Caco-2 (cell line): Measurements from ENCODE around the gene TF. TPM values are rescaled to one million over a fixed set of nuclear protein-coding genes. Genes with fewer than 3 reads are reported as not detected.

Experiments used
- BruUV-seq: library from RNA; stranded (reverse); fragments of 400-500 nt; replicated peaks from 2 replicates; lab custom pipeline; 2021; lab: Mats Ljungman, UMichigan
- CTCF ChIA-PET: fragments of 300-600 bp; sonication (Branson Sonifier 250); formaldehyde crosslinking; loops from one replicate; lab custom pipeline; 2022; ENCODE audit warnings: antibody characterized with exemption; lab: Charles Lee
- POLR2A ChIA-PET: fragments of 300-600 bp; sonication (Branson Sonifier 250); formaldehyde crosslinking; loops from one replicate; lab custom pipeline; 2022; ENCODE audit warnings: antibody characterized with exemption; lab: Charles Lee
- DNase-seq, 2 experiments: peaks; one replicate each; pipeline versions ENCODE4 v3.0.0 to v3.0.0-alpha.2; 2020 to 2022
- H3K27me3 ChIP-seq: replicated peaks from 2 replicates; pipeline ENCODE4 v1.6.0; 2011; ENCODE audit warnings: low read length; ENCODE audit not compliant: control insufficient read depth, insufficient read depth
- H3K36me3 ChIP-seq: 2 replicates; pipeline ENCODE4 v1.5.1; 2011; ENCODE audit warnings: low read length; ENCODE audit not compliant: control insufficient read depth, insufficient read depth
- H3K4me1 ChIP-seq: fragments of 250-450 bp; sonication (Bioruptor Pico); 2 replicates; pipeline ENCODE4 v1.5.1; 2020; ENCODE audit warnings: mild to moderate bottlenecking
- H3K4me3 ChIP-seq: 2 replicates; pipeline ENCODE4 v1.5.1; 2011; ENCODE audit warnings: low read depth, mild to moderate bottlenecking, control low read depth, low read length
- H3K9me3 ChIP-seq: fragments of 250-450 bp; sonication (Bioruptor Pico); 2 replicates; pipeline ENCODE4 v1.5.1; 2020; ENCODE audit warnings: mild to moderate bottlenecking, moderate library complexity
- H3K27ac Mint-ChIP-seq: one replicate; pipeline ENCODE4 v1.8.0; 2022; ENCODE audit warnings: mixed read lengths; ENCODE audit not compliant: unreplicated experiment
- H3K27me3 Mint-ChIP-seq: one replicate; pipeline ENCODE4 v1.8.0; 2022; ENCODE audit warnings: mixed read lengths; ENCODE audit not compliant: insufficient read depth, unreplicated experiment
- H3K36me3 Mint-ChIP-seq: one replicate; pipeline ENCODE4 v1.8.0; 2022; ENCODE audit warnings: mild to moderate bottlenecking, mixed read lengths; ENCODE audit not compliant: insufficient read depth, unreplicated experiment
- H3K4me1 Mint-ChIP-seq: one replicate; pipeline ENCODE4 v1.8.0; 2022; ENCODE audit warnings: low read depth, mixed read lengths; ENCODE audit not compliant: unreplicated experiment
- H3K4me3 Mint-ChIP-seq: one replicate; pipeline ENCODE4 v1.8.0; 2022; ENCODE audit warnings: mild to moderate bottlenecking, moderate library complexity, mixed read lengths; ENCODE audit not compliant: unreplicated experiment
- H3K9me3 Mint-ChIP-seq: one replicate; pipeline ENCODE4 v1.8.0; 2022; ENCODE audit warnings: mixed read lengths; ENCODE audit not compliant: unreplicated experiment
- intact Hi-C: fragments of 100-400 bp; cut with micrococcal nuclease; formaldehyde crosslinking; loops from one replicate; pipeline ENCODE4 v1.10.0; 2022; ENCODE audit not compliant: unreplicated experiment
- total RNA-seq: library from RNA; stranded (reverse); gene quantifications from 2 replicates; pipeline ENCODE4 v1.2.3, GENCODE V29; 2022
- TF ChIP-seq, protein P1 (sequence below), 2 experiments: fragments of 200-600 bp in 1 of 2; IDR thresholded peaks; 1 replicate in 1 of 2; 2 replicates in 1 of 2; pipeline versions ENCODE4 v1.5.1 to v1.8.0; 2011 to 2022; ENCODE audit warnings: antibody characterized with exemption in 1 of 2, control low read depth in 1 of 2, inconsistent platforms in 1 of 2, low read depth in 1 of 2, low read length in 1 of 2, mild to moderate bottlenecking in 1 of 2, moderate library complexity in 1 of 2; ENCODE audit not compliant: insufficient read depth in 1 of 2, severe bottlenecking in 1 of 2, unreplicated experiment in 1 of 2

TF gene
- total RNA-seq, 1 experiment from 2014 or later: 23.4 TPM

DNA sequence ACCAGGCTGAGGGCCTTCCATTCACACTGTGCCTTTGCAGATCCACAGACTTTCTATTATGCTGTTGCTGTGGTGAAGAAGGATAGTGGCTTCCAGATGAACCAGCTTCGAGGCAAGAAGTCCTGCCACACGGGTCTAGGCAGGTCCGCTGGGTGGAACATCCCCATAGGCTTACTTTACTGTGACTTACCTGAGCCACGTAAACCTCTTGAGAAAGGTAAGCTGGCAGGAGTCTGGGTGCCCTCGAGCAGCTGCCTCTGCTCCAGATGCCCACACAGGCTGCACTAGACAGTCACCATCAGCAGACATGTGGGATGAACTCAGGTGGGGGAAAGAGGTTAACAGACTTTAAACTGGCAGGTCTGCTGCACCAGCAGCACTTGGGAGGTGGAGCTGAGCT lies 8.3 kb downstream of the TF start:
- H3K27ac Mint-ChIP-seq: no peak overlapping the region
- DNase-seq: no peak
- TF ChIP-seq, protein P1, sequence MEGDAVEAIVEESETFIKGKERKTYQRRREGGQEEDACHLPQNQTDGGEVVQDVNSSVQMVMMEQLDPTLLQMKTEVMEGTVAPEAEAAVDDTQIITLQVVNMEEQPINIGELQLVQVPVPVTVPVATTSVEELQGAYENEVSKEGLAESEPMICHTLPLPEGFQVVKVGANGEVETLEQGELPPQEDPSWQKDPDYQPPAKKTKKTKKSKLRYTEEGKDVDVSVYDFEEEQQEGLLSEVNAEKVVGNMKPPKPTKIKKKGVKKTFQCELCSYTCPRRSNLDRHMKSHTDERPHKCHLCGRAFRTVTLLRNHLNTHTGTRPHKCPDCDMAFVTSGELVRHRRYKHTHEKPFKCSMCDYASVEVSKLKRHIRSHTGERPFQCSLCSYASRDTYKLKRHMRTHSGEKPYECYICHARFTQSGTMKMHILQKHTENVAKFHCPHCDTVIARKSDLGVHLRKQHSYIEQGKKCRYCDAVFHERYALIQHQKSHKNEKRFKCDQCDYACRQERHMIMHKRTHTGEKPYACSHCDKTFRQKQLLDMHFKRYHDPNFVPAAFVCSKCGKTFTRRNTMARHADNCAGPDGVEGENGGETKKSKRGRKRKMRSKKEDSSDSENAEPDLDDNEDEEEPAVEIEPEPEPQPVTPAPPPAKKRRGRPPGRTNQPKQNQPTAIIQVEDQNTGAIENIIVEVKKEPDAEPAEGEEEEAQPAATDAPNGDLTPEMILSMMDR (IDR thresholded peaks at IDR 0.05; ENCODE audit: insufficient read depth in 1 of 2, low read depth in 1 of 2, low read length in 1 of 2, severe bottlenecking in 1 of 2, unreplicated experiment in 1 of 2): no peak
- Histone ChIP-seq H3K4me1 (no peaks in the 10 kb centered on the region), H3K27me3 (no peaks in the 10 kb centered on the region), H3K36me3 (no peaks in the 10 kb centered on the region), H3K4me3 (no peak overlapping the region), H3K9me3 (no peaks in the 10 kb centered on the region)
- intact Hi-C loops: no loop called here
- no peaks in the 10 kb centered on the region for H3K9me3 Mint-ChIP-seq
- H3K4me3 Mint-ChIP-seq: no peak overlapping the region
- H3K4me1 Mint-ChIP-seq: no peaks in the 10 kb centered on the region
- no TSS peak for BruUV-seq
- CTCF ChIA-PET: no interaction called here
- H3K36me3 Mint-ChIP-seq: no peaks in the 10 kb centered on the region
- H3K27me3 Mint-ChIP-seq: no peaks in the 10 kb centered on the region
- POLR2A ChIA-PET: no interaction called here

DNA sequence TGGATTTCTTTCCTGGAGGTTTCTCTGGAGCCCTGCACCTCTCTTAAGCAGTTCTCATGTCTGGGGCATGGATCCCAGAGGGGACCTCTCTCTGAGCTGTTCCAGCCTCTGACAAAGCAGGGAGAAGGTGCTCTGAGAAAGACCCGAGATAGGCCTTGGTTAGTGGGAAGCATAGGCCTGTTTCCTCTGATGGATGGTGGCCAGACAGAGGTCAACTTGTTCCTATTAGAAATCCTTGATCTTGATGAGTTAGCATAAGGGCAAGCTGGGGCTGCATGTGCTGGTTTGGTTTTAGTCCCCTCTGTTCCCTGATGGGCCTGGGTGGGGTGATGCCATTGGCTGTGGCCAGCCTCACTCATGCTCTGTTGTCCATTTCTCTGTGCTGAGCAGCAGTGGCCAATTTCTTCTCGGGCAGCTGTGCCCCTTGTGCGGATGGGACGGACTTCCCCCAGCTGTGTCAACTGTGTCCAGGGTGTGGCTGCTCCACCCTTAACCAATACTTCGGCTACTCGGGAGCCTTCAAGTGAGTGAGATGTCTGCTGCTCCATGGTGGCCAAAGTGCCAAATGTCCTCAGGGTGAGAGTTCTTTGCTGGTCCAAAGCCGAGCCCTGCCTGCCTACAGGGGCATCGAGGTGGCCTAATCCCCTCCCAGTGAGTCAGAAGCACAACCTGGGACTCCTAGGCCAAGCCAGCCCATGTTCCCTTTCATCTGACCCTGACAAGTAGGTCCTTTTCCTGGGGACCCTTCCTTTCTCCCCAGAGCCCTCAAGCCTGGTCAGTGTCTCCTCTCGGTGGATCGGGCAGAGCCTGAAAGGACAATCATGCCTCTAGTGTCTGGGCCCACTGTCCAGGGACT lies 9.0 kb downstream of the TF start:
- H3K4me3 Mint-ChIP-seq: no peak overlapping the region
- H3K36me3 Mint-ChIP-seq: no peaks in the 10 kb centered on the region
- Histone ChIP-seq H3K4me1 (no peaks in the 10 kb centered on the region), H3K4me3 (no peak overlapping the region), H3K9me3 (0 out of 2 replicates have a peak, but pooled peaks cover under 1% of the 10 kb centered on the region), H3K36me3 (no peaks in the 10 kb centered on the region), H3K27me3 (no peaks in the 10 kb centered on the region)
- ChIA-PET CTCF (no interaction called here), POLR2A (no interaction called here)
- no TSS peak for BruUV-seq
- no peak overlapping the region for H3K27ac Mint-ChIP-seq
- TF ChIP-seq, protein P1 (IDR thresholded peaks at IDR 0.05; ENCODE audit: insufficient read depth in 1 of 2, low read depth in 1 of 2, low read length in 1 of 2, severe bottlenecking in 1 of 2, unreplicated experiment in 1 of 2): no peak
- H3K9me3 Mint-ChIP-seq: no peaks in the 10 kb centered on the region
- no peaks in the 10 kb centered on the region for H3K4me1 Mint-ChIP-seq
- intact Hi-C loops: no loop called here
- no peaks in the 10 kb centered on the region for H3K27me3 Mint-ChIP-seq
- DNase-seq: no peak

DNA sequence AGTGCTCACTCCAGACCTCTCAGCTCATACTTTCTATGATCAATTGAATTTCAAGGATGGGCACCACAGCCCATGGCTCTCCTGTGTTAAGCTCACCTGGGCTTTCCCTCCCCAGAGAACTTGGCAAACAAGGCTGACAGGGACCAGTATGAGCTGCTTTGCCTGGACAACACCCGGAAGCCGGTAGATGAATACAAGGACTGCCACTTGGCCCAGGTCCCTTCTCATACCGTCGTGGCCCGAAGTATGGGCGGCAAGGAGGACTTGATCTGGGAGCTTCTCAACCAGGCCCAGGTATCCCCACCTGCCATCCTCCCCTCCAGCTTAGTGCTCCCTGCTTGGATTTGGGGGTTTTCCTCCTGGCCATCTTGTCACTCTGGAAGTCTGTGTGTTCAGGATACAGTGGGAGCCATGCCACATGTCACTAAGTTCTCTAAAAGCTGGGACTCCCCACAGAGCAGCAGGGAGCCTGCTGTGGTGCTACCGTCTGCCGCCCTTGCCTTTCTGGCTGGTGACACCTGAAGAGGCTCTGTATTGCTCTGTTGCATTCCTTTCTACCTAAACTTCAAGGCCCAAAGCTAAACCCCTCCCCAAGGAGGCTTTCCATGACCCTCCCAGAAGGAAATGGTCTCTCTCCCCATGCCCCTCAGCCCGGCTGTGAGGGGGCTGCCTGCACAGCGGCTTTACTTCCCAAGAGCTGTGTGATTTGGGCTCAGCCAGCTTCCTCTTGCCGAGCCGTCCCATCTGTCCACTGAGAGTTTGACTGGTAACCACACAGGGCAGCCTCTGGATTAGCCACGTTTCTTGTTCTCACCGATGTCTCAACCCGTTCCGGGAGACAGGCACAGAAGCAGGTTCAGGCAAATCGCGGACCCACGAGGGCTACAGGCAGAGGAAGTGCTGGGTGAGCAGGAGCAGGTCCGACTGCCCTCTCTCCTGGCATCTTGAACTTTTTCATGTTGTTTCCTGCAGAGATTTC lies 10.8 kb downstream of the TF start:
- Histone ChIP-seq H3K36me3 (no peaks in the 10 kb centered on the region), H3K9me3 (0 out of 2 replicates have a peak, but pooled peaks cover 4% of the 10 kb centered on the region), H3K4me1 (no peaks in the 10 kb centered on the region), H3K27me3 (no peaks in the 10 kb centered on the region), H3K4me3 (no peak overlapping the region)
- no peaks in the 10 kb centered on the region for H3K4me1 Mint-ChIP-seq
- no peaks in the 10 kb centered on the region for H3K36me3 Mint-ChIP-seq
- no peak overlapping the region for H3K27ac Mint-ChIP-seq
- POLR2A ChIA-PET: no interaction called here
- no peak overlapping the region for H3K4me3 Mint-ChIP-seq
- no peaks in the 10 kb centered on the region for H3K27me3 Mint-ChIP-seq
- intact Hi-C loops: no loop called here
- CTCF ChIA-PET: no interaction called here
- TF ChIP-seq, protein P1 (IDR thresholded peaks at IDR 0.05; ENCODE audit: insufficient read depth in 1 of 2, low read depth in 1 of 2, low read length in 1 of 2, severe bottlenecking in 1 of 2, unreplicated experiment in 1 of 2): no peak
- no peaks in the 10 kb centered on the region for H3K9me3 Mint-ChIP-seq
- BruUV-seq: no TSS peak
- no peak for DNase-seq
